Neural crest cell (in vitro differentiated cells): ENCODE measurements around the gene HARS2. TPM values are rescaled to one million over a fixed set of nuclear protein-coding genes. Genes with fewer than 3 reads are reported as not detected.
"Not testable (repeated sequence)": the region's sequence is repeated elsewhere in the genome, so short reads cannot be mapped to it uniquely, and the experiment has no call there.

ENCODE experiments used
- DNase-seq: peaks from one replicate; pipeline ENCODE4 v3.0.0; 2021; ENCODE audit warnings: low read depth, mixed read lengths, low spot score
- H3K27ac Mint-ChIP-seq: one replicate; pipeline ENCODE4 v1.8.0; 2021; ENCODE audit warnings: mild to moderate bottlenecking, mixed read lengths; ENCODE audit not compliant: unreplicated experiment
- H3K27me3 Mint-ChIP-seq: 2 replicates; pipeline ENCODE4 v1.8.0; 2021; ENCODE audit warnings: low read depth, mild to moderate bottlenecking, mixed read lengths
- H3K36me3 Mint-ChIP-seq: 2 replicates; pipeline ENCODE4 v1.8.0; 2021; ENCODE audit warnings: low read depth, mild to moderate bottlenecking, mixed read lengths
- H3K4me1 Mint-ChIP-seq: 2 replicates; pipeline ENCODE4 v1.8.0; 2021; ENCODE audit warnings: mixed read lengths
- H3K4me3 Mint-ChIP-seq: one replicate; pipeline ENCODE4 v1.8.0; 2021; ENCODE audit warnings: mild to moderate bottlenecking, mixed read lengths
- H3K9me3 Mint-ChIP-seq: 2 replicates; pipeline ENCODE4 v1.8.0; 2021; ENCODE audit warnings: mixed read lengths
- CTCF ChIP-seq: fragments of 200-600 bp; sonication (generic); conservative IDR thresholded peaks from 2 replicates; pipeline ENCODE4 v1.5.0; 2021; ENCODE audit warnings: antibody characterized with exemption, mild to moderate bottlenecking
- total RNA-seq: library from RNA; stranded (reverse); gene quantifications from 2 replicates; pipeline ENCODE4 v1.2.1, GENCODE V29; 2021

The HARS2 gene
- total RNA-seq, 1 donor from 2014 or later, result 33.2 TPM

GRCh38 chr5:140710899-140711552 lies 19.8 kb downstream of the HARS2 start:
- peak overlapping the region; percentile 97 for H3K27ac Mint-ChIP-seq
- peaks cover 9% of the 10 kb centered on the region for H3K27me3 Mint-ChIP-seq
- H3K4me3 Mint-ChIP-seq, result peak overlapping the region; percentile 90
- no peaks in the 10 kb centered on the region for H3K9me3 Mint-ChIP-seq
- H3K4me1 Mint-ChIP-seq, result peaks cover 25% of the 10 kb centered on the region
- no peak for TF ChIP-seq CTCF
- H3K36me3 Mint-ChIP-seq, result peaks cover under 1% of the 10 kb centered on the region
- peak; percentile 76 for DNase-seq

GRCh38 chr5:140711794-140712193 lies 20.5 kb downstream of the HARS2 start:
- Mint-ChIP-seq H3K4me3 (peak overlapping the region; percentile 90), H3K36me3 (no peaks in the 10 kb centered on the region), H3K9me3 (no peaks in the 10 kb centered on the region), H3K27me3 (peaks cover 9% of the 10 kb centered on the region), H3K4me1 (peaks cover 25% of the 10 kb centered on the region), H3K27ac (no peak overlapping the region)
- DNase-seq, result no peak
- no peak for TF ChIP-seq CTCF

- Mint-ChIP-seq H3K36me3 (no peaks in the 10 kb centered on the region), H3K4me3 (peak overlapping the region; percentile 31), H3K27me3 (peaks cover 9% of the 10 kb centered on the region)
These were observed 22.4 kb downstream of the HARS2 start for GRCh38 chr5:140713562-140714094.

GRCh38 chr5:140716238-140716637 lies 25.0 kb downstream of the HARS2 start:
- not testable (repeated sequence) for DNase-seq, H3K4me3 Mint-ChIP-seq, H3K27me3 Mint-ChIP-seq, H3K9me3 Mint-ChIP-seq, H3K27ac Mint-ChIP-seq, H3K36me3 Mint-ChIP-seq
- peaks cover 13% of the 10 kb centered on the region for H3K4me1 Mint-ChIP-seq

More at GRCh38 chr5:140713562-140714094, 22.4 kb downstream of the HARS2 start:
- H3K9me3 Mint-ChIP-seq, result no peaks in the 10 kb centered on the region
- peaks cover 25% of the 10 kb centered on the region for H3K4me1 Mint-ChIP-seq
- no peak for TF ChIP-seq CTCF
- no peak overlapping the region for H3K27ac Mint-ChIP-seq
- no peak for DNase-seq

GRCh38 chr5:140718266-140718592 lies 27.0 kb downstream of the HARS2 start:
- no peak overlapping the region for H3K27ac Mint-ChIP-seq
- no peaks in the 10 kb centered on the region for H3K36me3 Mint-ChIP-seq
- TF ChIP-seq CTCF, result no peak
- H3K4me3 Mint-ChIP-seq, result no peak overlapping the region
- no peaks in the 10 kb centered on the region for H3K9me3 Mint-ChIP-seq
- peaks cover 10% of the 10 kb centered on the region for H3K27me3 Mint-ChIP-seq
- DNase-seq, result no peak
- H3K4me1 Mint-ChIP-seq, result peaks cover 4% of the 10 kb centered on the region

- not testable (repeated sequence) for DNase-seq, H3K36me3 Mint-ChIP-seq, H3K4me1 Mint-ChIP-seq, H3K9me3 Mint-ChIP-seq, H3K4me3 Mint-ChIP-seq, H3K27ac Mint-ChIP-seq
- H3K27me3 Mint-ChIP-seq, result peaks cover 16% of the 10 kb centered on the region
These were observed 29.5 kb downstream of the HARS2 start for GRCh38 chr5:140720738-140721137.

- not testable (repeated sequence) for H3K4me1 Mint-ChIP-seq, H3K27ac Mint-ChIP-seq, DNase-seq, H3K36me3 Mint-ChIP-seq, H3K4me3 Mint-ChIP-seq, H3K9me3 Mint-ChIP-seq
- H3K27me3 Mint-ChIP-seq, result peaks cover 22% of the 10 kb centered on the region
These were observed 30.1 kb downstream of the HARS2 start for GRCh38 chr5:140721395-140721794.
